Superior temporal gyrus (tissue), 1 donor: ENCODE measurements around the gene TUBA3D.
"Not testable (repeated sequence)": the region's sequence is repeated elsewhere in the genome, so short reads cannot be mapped to it uniquely, and the experiment has no call there.

ENCODE experiments used
- DNase-seq: peaks from one replicate; pipeline ENCODE4 v3.0.0-alpha.2; 2016; ENCODE audit errors: extremely low spot score

The TUBA3D gene

GRCh38 chr2:131483981-131484820, 8.3 kb downstream of the TUBA3D start:
- not testable (repeated sequence) for DNase-seq

- not testable (repeated sequence) for DNase-seq
These were observed 9.1 kb downstream of the TUBA3D start for GRCh38 chr2:131484906-131485460.

- not testable (repeated sequence) for DNase-seq
These were observed 10.4 kb downstream of the TUBA3D start for GRCh38 chr2:131486201-131486902.

GRCh38 chr2:131488306-131489205, 12.6 kb downstream of the TUBA3D start:
- no peak for DNase-seq

GRCh38 chr2:131490616-131491468, 14.9 kb downstream of the TUBA3D start:
- not testable (repeated sequence) for DNase-seq

GRCh38 chr2:131491469-131491836, 15.5 kb downstream of the TUBA3D start:
- DNase-seq, result not testable (repeated sequence)

- DNase-seq, result not testable (repeated sequence)
These were observed 16.1 kb downstream of the TUBA3D start, which contains the start of gene MZT2A for GRCh38 chr2:131492015-131492417. Gene MZT2A (minus strand): TSS chr2:131492397. CDS start chr2:131492376, 21 bp downstream.

GRCh38 chr2:131492418-131493198, 16.7 kb downstream of the TUBA3D start:
- DNase-seq, result peak; percentile 94

GRCh38 chr2:131493199-131493968, 17.5 kb downstream of the TUBA3D start:
- DNase-seq, result no peak

- DNase-seq, result not testable (repeated sequence)
These were observed 19.6 kb downstream of the TUBA3D start for GRCh38 chr2:131495506-131495905.

- DNase-seq, result not testable (repeated sequence)
These were observed 22.5 kb downstream of the TUBA3D start for GRCh38 chr2:131498321-131498973.

GRCh38 chr2:131503587-131503986, 27.7 kb downstream of the TUBA3D start:
- not testable (repeated sequence) for DNase-seq

- DNase-seq, result not testable (repeated sequence)
These were observed 28.3 kb downstream of the TUBA3D start for GRCh38 chr2:131504082-131504750.

- DNase-seq, result no peak
These were observed 33.7 kb downstream of the TUBA3D start for GRCh38 chr2:131509615-131510014.

GRCh38 chr2:131511291-131511968, 35.5 kb downstream of the TUBA3D start:
- DNase-seq, result not testable (repeated sequence)

GRCh38 chr2:131511969-131512870, 36.3 kb downstream of the TUBA3D start:
- not testable (repeated sequence) for DNase-seq
